ENCODE measurements around the gene PDLIM7. TPM values are rescaled to one million over a fixed set of nuclear protein-coding genes. Genes with fewer than 3 reads are reported as not detected.

The PDLIM7 gene
- total RNA-seq, 1 experiment from 2014 or later, result 400 TPM

GRCh38 chr5:177490992-177491391, 6.4 kb downstream of the PDLIM7 start:
- CTCF ChIA-PET, result interaction anchor here (0.6 kb wide), 1 partner anchor 65 kb away, joined by 3 read pairs; the partner anchor contains the start of gene GRK6
- TF ChIP-seq CTCF (IDR thresholded peaks at IDR 0.05; ENCODE audit: unreplicated experiment), result no peak
- Mint-ChIP-seq H3K4me1 (ENCODE audit: low read depth, unreplicated experiment) (peaks cover 14% of the 10 kb centered on the region), H3K4me3 (ENCODE audit: low read depth, unreplicated experiment) (peak overlapping the region; percentile 18), H3K27ac (ENCODE audit: unreplicated experiment) (no peak overlapping the region), H3K27me3 (ENCODE audit: unreplicated experiment) (no peaks in the 10 kb centered on the region), H3K9me3 (ENCODE audit: low read depth, unreplicated experiment) (no peaks in the 10 kb centered on the region), H3K36me3 (ENCODE audit: insufficient read depth, unreplicated experiment) (peaks cover 99% of the 10 kb centered on the region)
- no TSS peak for BruUV-seq (replicated peaks)
- no peak for DNase-seq
- intact Hi-C loops (cut with micrococcal nuclease; ENCODE audit: unreplicated experiment), result no loop called here

- peak overlapping the region; percentile 0 for H3K27ac Mint-ChIP-seq (ENCODE audit: unreplicated experiment)
- H3K4me1 Mint-ChIP-seq (ENCODE audit: low read depth, unreplicated experiment), result peaks cover 14% of the 10 kb centered on the region
- no peaks in the 10 kb centered on the region for H3K27me3 Mint-ChIP-seq (ENCODE audit: unreplicated experiment)
- DNase-seq, result no peak
- no peaks in the 10 kb centered on the region for H3K9me3 Mint-ChIP-seq (ENCODE audit: low read depth, unreplicated experiment)
- intact Hi-C loops (cut with micrococcal nuclease; ENCODE audit: unreplicated experiment), result no loop called here
- TSS peak; percentile 0 for BruUV-seq (replicated peaks)
- H3K4me3 Mint-ChIP-seq (ENCODE audit: low read depth, unreplicated experiment), result no peak overlapping the region
- CTCF ChIA-PET, result no interaction called here
- H3K36me3 Mint-ChIP-seq (ENCODE audit: insufficient read depth, unreplicated experiment), result peaks cover 99% of the 10 kb centered on the region
- no peak for TF ChIP-seq CTCF (IDR thresholded peaks at IDR 0.05; ENCODE audit: unreplicated experiment)
These were observed 7.0 kb downstream of the PDLIM7 start for GRCh38 chr5:177490311-177490991.

- H3K27me3 Mint-ChIP-seq (ENCODE audit: unreplicated experiment), result no peaks in the 10 kb centered on the region
- peak overlapping the region; percentile 82 for H3K27ac Mint-ChIP-seq (ENCODE audit: unreplicated experiment)
- no peaks in the 10 kb centered on the region for H3K9me3 Mint-ChIP-seq (ENCODE audit: low read depth, unreplicated experiment)
- H3K36me3 Mint-ChIP-seq (ENCODE audit: insufficient read depth, unreplicated experiment), result peaks cover 99% of the 10 kb centered on the region
- CTCF ChIA-PET, result no interaction called here
- H3K4me3 Mint-ChIP-seq (ENCODE audit: low read depth, unreplicated experiment), result no peak overlapping the region
- no TSS peak for BruUV-seq (replicated peaks)
- peaks cover 25% of the 10 kb centered on the region for H3K4me1 Mint-ChIP-seq (ENCODE audit: low read depth, unreplicated experiment)
- DNase-seq, result no peak
- TF ChIP-seq CTCF (IDR thresholded peaks at IDR 0.05; ENCODE audit: unreplicated experiment), result no peak
- intact Hi-C loops (cut with micrococcal nuclease; ENCODE audit: unreplicated experiment), result no loop called here
These were observed 8.2 kb downstream of the PDLIM7 start for GRCh38 chr5:177489119-177489716.

- Mint-ChIP-seq H3K36me3 (ENCODE audit: insufficient read depth, unreplicated experiment) (peaks cover 99% of the 10 kb centered on the region), H3K27me3 (ENCODE audit: unreplicated experiment) (no peaks in the 10 kb centered on the region), H3K4me3 (ENCODE audit: low read depth, unreplicated experiment) (no peak overlapping the region), H3K27ac (ENCODE audit: unreplicated experiment) (peak overlapping the region; percentile 82), H3K9me3 (ENCODE audit: low read depth, unreplicated experiment) (no peaks in the 10 kb centered on the region), H3K4me1 (ENCODE audit: low read depth, unreplicated experiment) (peaks cover 25% of the 10 kb centered on the region)
- BruUV-seq (replicated peaks), result no TSS peak
- no peak for DNase-seq
- TF ChIP-seq CTCF (IDR thresholded peaks at IDR 0.05; ENCODE audit: unreplicated experiment), result peak; percentile 25
- intact Hi-C loops (cut with micrococcal nuclease; ENCODE audit: unreplicated experiment), result no loop called here
- CTCF ChIA-PET, result interaction anchor here (0.7 kb wide), 1 partner anchor 14 kb away, joined by 4 read pairs; no protein-coding TSS in a partner anchor
These were observed 9.4 kb downstream of the PDLIM7 start for GRCh38 chr5:177487975-177488374.
